AG10803 (cell line): Measurements from ENCODE around the gene SST.

Experiments used
- DNase-seq: peaks from one replicate; pipeline ENCODE4 v3.0.0; 2010; ENCODE audit warnings: low read depth
- H3K4me3 ChIP-seq: 2 replicates; pipeline ENCODE4 v1.5.1; 2011; ENCODE audit warnings: mild to moderate bottlenecking, low read length, control low read depth
- TF ChIP-seq, protein P1 (sequence below): conservative IDR thresholded peaks from 2 replicates; pipeline ENCODE4 v1.5.1; 2011; ENCODE audit warnings: mild to moderate bottlenecking, low read length, control low read depth, inconsistent platforms

SST gene

GRCh38 chr3:187696021-187696420, 25.8 kb upstream of the SST start:
- no peak for DNase-seq
- no peak overlapping the region for H3K4me3 ChIP-seq
- TF ChIP-seq, protein P1, sequence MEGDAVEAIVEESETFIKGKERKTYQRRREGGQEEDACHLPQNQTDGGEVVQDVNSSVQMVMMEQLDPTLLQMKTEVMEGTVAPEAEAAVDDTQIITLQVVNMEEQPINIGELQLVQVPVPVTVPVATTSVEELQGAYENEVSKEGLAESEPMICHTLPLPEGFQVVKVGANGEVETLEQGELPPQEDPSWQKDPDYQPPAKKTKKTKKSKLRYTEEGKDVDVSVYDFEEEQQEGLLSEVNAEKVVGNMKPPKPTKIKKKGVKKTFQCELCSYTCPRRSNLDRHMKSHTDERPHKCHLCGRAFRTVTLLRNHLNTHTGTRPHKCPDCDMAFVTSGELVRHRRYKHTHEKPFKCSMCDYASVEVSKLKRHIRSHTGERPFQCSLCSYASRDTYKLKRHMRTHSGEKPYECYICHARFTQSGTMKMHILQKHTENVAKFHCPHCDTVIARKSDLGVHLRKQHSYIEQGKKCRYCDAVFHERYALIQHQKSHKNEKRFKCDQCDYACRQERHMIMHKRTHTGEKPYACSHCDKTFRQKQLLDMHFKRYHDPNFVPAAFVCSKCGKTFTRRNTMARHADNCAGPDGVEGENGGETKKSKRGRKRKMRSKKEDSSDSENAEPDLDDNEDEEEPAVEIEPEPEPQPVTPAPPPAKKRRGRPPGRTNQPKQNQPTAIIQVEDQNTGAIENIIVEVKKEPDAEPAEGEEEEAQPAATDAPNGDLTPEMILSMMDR = no peak

GRCh38 chr3:187695449-187695848, 25.3 kb upstream of the SST start:
- no peak for DNase-seq
- TF ChIP-seq, protein P1 = no peak
- no peak overlapping the region for H3K4me3 ChIP-seq

GRCh38 chr3:187694801-187695200, 24.6 kb upstream of the SST start:
- H3K4me3 ChIP-seq = no peak overlapping the region
- peak; percentile 10 for DNase-seq
- TF ChIP-seq, protein P1 = no peak

- H3K4me3 ChIP-seq = no peak overlapping the region
- TF ChIP-seq, protein P1 = no peak
- DNase-seq = no peak
These were observed 23.2 kb upstream of the SST start for GRCh38 chr3:187693431-187693830.

GRCh38 chr3:187689984-187690383, 19.8 kb upstream of the SST start:
- TF ChIP-seq, protein P1 = no peak
- DNase-seq = peak; percentile 49
- no peak overlapping the region for H3K4me3 ChIP-seq

DNA sequence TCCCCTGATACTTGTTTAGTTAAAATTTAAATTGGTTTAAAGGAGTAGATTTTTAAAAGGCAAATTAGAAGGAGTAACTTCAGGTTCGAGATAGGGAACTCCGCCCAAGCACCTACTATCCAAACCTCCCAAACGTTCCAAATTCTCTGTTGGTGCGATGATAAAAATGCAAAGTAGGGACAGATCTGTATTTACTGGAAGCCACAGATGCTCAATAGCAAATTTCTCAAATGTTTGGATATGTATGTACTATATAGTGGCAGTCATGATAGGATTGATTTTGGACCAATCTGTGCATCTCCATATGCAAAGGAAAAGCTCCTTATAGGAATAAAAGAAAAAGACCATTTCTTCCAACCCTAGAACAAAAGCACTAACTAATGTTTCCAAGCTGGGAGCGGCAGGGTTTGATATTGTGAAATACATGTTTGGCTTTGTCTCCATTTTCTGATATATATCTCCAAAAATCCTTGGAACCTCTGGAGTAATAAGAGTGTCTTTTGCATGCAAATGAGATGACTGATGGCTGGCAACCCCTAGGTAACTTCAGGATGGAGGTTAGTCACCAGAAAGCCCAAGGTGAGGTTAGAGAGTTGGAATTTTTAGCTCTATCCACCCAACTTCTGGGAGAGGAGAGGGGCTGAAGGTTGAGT, 16.6 kb upstream of the SST start:
- no peak for DNase-seq
- no peak overlapping the region for H3K4me3 ChIP-seq
- TF ChIP-seq, protein P1 = no peak

GRCh38 chr3:187685948-187686347, 15.8 kb upstream of the SST start:
- no peak overlapping the region for H3K4me3 ChIP-seq
- TF ChIP-seq, protein P1 = no peak
- DNase-seq = no peak
